ENCODE data around the gene APRT.

GRCh38 chr16:88806491-88807111 lies 5.1 kb downstream of the APRT start:
- TF ChIP-seq CTCF (IDR thresholded peaks at IDR 0.05), result no peak
- TF ChIP-seq POLR2A (IDR thresholded peaks at IDR 0.05; ENCODE audit: low read depth), result no peak

Measured in esophagus muscularis mucosa (tissue), 3 donors.